ENCODE data around the gene BMP6.

The BMP6 gene

DNA sequence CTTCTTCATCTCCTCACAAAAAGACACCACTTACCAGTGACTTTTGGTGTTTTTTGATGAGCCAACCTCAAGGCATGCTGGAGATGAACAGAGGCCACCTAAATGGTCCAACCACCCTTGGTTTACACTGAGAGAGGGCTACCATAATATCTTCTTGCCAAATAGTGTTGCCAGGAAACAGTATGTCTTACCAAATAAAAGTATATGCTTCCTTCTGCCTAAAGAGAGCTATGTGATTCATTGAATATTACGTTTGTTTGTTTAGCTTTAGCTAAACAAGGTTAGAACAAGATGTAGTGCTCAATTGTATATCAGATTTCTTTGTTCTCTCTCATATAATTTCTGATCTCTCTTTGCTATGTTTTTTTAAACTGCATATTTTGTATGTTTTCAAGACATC, 40.6 kb upstream of the BMP6 start:
- no peak overlapping the region for H3K4me3 ChIP-seq (ENCODE audit: control insufficient read depth, low read depth, low read length)
- DNase-seq (ENCODE audit: low read depth), result no peak
- no peak for TF ChIP-seq CTCF (IDR thresholded peaks at IDR 0.05; ENCODE audit: control insufficient read depth, insufficient read depth, low read depth, low read length, missing control alignments)

DNA sequence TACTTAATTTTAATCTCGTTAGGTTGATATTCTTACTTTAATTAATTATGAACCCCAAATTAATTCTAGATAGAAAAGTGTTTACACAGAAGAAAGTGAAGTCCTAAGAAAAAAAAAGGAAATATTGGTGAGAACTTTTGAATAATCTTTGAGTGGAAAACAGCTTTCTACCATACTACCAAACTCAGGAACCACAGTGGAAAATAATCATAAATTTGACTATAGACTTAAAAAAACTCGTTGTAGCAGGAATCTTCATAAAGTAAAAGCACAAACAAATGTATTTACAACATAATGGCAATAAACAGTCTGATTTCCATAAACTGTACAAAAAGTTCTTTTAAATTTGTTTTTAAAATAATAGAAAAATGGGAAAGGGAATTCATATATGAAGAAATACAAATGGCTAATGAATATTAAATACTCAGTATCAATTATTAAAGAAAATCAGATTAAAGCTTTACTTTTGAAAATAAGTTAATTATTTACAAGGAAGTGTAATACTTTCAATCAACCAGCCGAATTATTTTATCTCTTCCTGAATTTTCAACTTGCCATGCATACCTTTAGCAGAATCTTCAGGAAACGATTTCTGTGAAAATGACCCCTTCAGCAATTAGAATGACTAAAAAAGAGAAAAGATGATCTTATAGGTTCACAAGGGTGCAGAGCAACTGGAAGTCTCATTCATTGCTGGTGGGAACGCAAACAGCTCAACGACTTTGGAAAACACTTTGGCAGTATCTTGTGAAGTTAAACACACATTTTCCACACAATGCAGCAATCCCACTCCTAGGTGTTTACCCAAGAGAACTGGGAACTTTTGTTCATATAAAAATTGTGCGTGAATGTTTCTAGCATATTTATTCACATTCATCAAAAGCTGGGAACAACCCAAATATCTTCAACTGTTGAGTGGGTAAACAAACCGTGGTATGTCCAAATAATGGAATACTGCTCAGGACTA, 38.5 kb upstream of the BMP6 start:
- TF ChIP-seq CTCF (IDR thresholded peaks at IDR 0.05; ENCODE audit: control insufficient read depth, insufficient read depth, low read depth, low read length, missing control alignments), result no peak
- H3K4me3 ChIP-seq (ENCODE audit: control insufficient read depth, low read depth, low read length), result no peak overlapping the region
- DNase-seq (ENCODE audit: low read depth), result no peak

DNA sequence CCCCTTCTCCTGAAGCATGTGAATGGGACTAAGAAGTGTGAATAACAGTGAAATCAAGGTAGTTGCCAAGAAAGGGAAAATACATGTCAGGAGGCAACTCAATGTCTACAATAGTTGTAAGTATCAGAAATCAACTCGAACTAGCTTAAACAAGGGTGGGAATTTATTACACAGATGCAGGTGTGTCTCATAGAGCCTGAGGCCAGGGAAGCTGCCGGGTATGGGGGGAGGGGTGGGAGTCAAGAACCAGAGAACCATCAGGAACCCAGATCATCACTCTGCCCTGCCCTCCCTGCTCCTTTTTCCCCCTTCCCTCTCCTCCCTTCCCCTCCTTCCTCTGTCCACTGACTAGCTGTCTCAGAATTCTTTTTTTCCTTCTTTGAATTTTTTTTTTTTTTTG, 34.9 kb upstream of the BMP6 start:
- DNase-seq (ENCODE audit: low read depth), result no peak
- H3K4me3 ChIP-seq (ENCODE audit: control insufficient read depth, low read depth, low read length), result no peak overlapping the region
- no peak for TF ChIP-seq CTCF (IDR thresholded peaks at IDR 0.05; ENCODE audit: control insufficient read depth, insufficient read depth, low read depth, low read length, missing control alignments)

- peak; percentile 31 for DNase-seq (ENCODE audit: low read depth)
- TF ChIP-seq CTCF (IDR thresholded peaks at IDR 0.05; ENCODE audit: control insufficient read depth, insufficient read depth, low read depth, low read length, missing control alignments), result no peak
- H3K4me3 ChIP-seq (ENCODE audit: control insufficient read depth, low read depth, low read length), result peak overlapping the region; percentile 12
Measured at GRCh38 chr6:7691675-7692452, 34.0 kb upstream of the BMP6 start.

DNA sequence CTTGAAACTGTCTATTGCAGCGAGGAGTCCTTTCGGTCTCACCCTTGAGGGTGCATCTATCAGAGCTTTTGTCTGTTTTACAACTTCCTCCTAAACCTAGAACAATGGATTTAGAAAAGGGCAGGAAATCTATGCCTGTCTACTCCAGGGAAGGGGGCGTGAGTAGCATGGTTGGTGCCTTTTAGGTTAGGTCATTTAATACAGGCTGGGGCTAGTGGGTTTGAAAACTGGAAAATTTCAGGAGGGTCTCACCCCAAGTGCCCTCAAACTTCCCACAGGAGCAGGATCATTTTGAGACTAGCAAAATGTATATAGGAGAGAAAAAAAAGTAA, 33.5 kb upstream of the BMP6 start:
- no peak for TF ChIP-seq CTCF (IDR thresholded peaks at IDR 0.05; ENCODE audit: control insufficient read depth, insufficient read depth, low read depth, low read length, missing control alignments)
- peak overlapping the region; percentile 12 for H3K4me3 ChIP-seq (ENCODE audit: control insufficient read depth, low read depth, low read length)

GRCh38 chr6:7693827-7694226, 32.1 kb upstream of the BMP6 start:
- H3K4me3 ChIP-seq (ENCODE audit: control insufficient read depth, low read depth, low read length), result no peak overlapping the region
- no peak for DNase-seq (ENCODE audit: low read depth)
- TF ChIP-seq CTCF (IDR thresholded peaks at IDR 0.05; ENCODE audit: control insufficient read depth, insufficient read depth, low read depth, low read length, missing control alignments), result no peak

More for the DNA sequence above, 33.5 kb upstream of the BMP6 start:
- DNase-seq (ENCODE audit: low read depth), result no peak

All from AG09309 (cell line).